Prostate gland (tissue), 2 donors: ENCODE measurements around the gene MYO1D.

Experiments used
- CTCF ChIP-seq, 4 experiments: fragments of 200-600 bp in 2 of 4; fragments of 450-650 bp in 2 of 4; sonication (generic) in 2 of 4; IDR thresholded peaks; 1 replicate in 3 of 4; 2 replicates in 1 of 4; pipeline ENCODE4 v1.5.1; 2016 to 2019; ENCODE audit warnings: antibody characterized with exemption in 4 of 4, mild to moderate bottlenecking in 2 of 4, moderate library complexity in 2 of 4
- POLR2A ChIP-seq: fragments of 450-650 bp; IDR thresholded peaks from one replicate; pipeline ENCODE4 v1.6.1; 2016; ENCODE audit warnings: antibody characterized with exemption, mild to moderate bottlenecking

- TF ChIP-seq CTCF (IDR thresholded peaks at IDR 0.05) (no peak), POLR2A (no peak)
Measured at GRCh38 chr17:32806646-32807045, 70.3 kb downstream of the MYO1D start.
